ENCODE measurements around the gene C1orf115.
"Not testable (repeated sequence)": the region's sequence is repeated elsewhere in the genome, so short reads cannot be mapped to it uniquely, and the experiment has no call there.

The C1orf115 gene

GRCh38 chr1:220710333-220710732 lies 20.2 kb downstream of the C1orf115 start:
- Histone ChIP-seq H2AFZ (ENCODE audit: low read depth, low read length) (no peak overlapping the region), H2AK5ac (ENCODE audit: low read length, severe bottlenecking) (no peak overlapping the region), H3K79me1 (replicated peaks; ENCODE audit: low read length, poor library complexity, severe bottlenecking) (no peaks in the 10 kb centered on the region), H3K4ac (ENCODE audit: low read depth in 1 of 2, low read length in 2 of 2) (no peak overlapping the region), H3K4me3 (ENCODE audit: insufficient read depth in 1 of 2, low read depth in 1 of 2, low read length in 2 of 2) (no peak overlapping the region), H3K9me3 (ENCODE audit: control insufficient read depth, low read length) (peaks cover 9% of the 10 kb centered on the region), H3K9ac (ENCODE audit: low read length) (no peak overlapping the region), H3K4me2 (ENCODE audit: low read length, poor library complexity, severe bottlenecking) (no peak overlapping the region), H3K4me1 (ENCODE audit: control insufficient read depth, insufficient read depth, low read depth, low read length) (no peaks in the 10 kb centered on the region), H3K18ac (ENCODE audit: low read depth in 1 of 2, low read length in 2 of 2) (no peak overlapping the region), H4K8ac (ENCODE audit: low read length) (no peak overlapping the region), H3K23ac (ENCODE audit: low read length in 2 of 2) (no peak overlapping the region), H2BK15ac (ENCODE audit: low read depth, poor library complexity, severe bottlenecking) (no peak overlapping the region), H2BK120ac (ENCODE audit: low read depth, low read length) (no peak overlapping the region), H2BK5ac (ENCODE audit: low read depth, low read length, poor library complexity, severe bottlenecking) (no peak overlapping the region), H3K27me3 (ENCODE audit: control insufficient read depth in 1 of 2, insufficient read depth in 1 of 2, low read length in 2 of 2) (peaks cover 0 to 13% of the 10 kb centered on the region in 2 experiments), H4K91ac (ENCODE audit: low read length) (no peak overlapping the region), H3K27ac (ENCODE audit: low read length, poor library complexity, severe bottlenecking) (no peak overlapping the region), H3K14ac (ENCODE audit: low read length in 2 of 2) (no peak overlapping the region), H2BK12ac (ENCODE audit: low read length in 2 of 2) (no peak overlapping the region), H3K36me3 (ENCODE audit: control insufficient read depth in 1 of 2, insufficient read depth in 2 of 2, low read depth in 1 of 2, low read length in 2 of 2) (no peaks in the 10 kb centered on the region)
- DNase-seq, result no peak
- WGBS, result 86% methylated on average over 4 of the region's 4 CpGs

- no peaks in the 10 kb centered on the region for H3K4me1 ChIP-seq (ENCODE audit: control insufficient read depth, insufficient read depth, low read depth, low read length)
- no peak overlapping the region for H3K4me2 ChIP-seq (ENCODE audit: low read length, poor library complexity, severe bottlenecking)
- H4K91ac ChIP-seq (ENCODE audit: low read length), result no peak overlapping the region
- no peak overlapping the region for H2BK5ac ChIP-seq (ENCODE audit: low read depth, low read length, poor library complexity, severe bottlenecking)
- no peak overlapping the region for H2BK15ac ChIP-seq (ENCODE audit: low read depth, poor library complexity, severe bottlenecking)
- H2AK5ac ChIP-seq (ENCODE audit: low read length, severe bottlenecking), result no peak overlapping the region
- H3K23ac ChIP-seq (ENCODE audit: low read length in 2 of 2), result no peak overlapping the region
- DNase-seq, result no peak
- no peak overlapping the region for H3K9ac ChIP-seq (ENCODE audit: low read length)
- H2BK12ac ChIP-seq (ENCODE audit: low read length in 2 of 2), result no peak overlapping the region
- no peak overlapping the region for H3K4ac ChIP-seq (ENCODE audit: low read depth in 1 of 2, low read length in 2 of 2)
- H3K14ac ChIP-seq (ENCODE audit: low read length in 2 of 2), result no peak overlapping the region
- peaks cover 0 to 7% of the 10 kb centered on the region in 2 experiments for H3K27me3 ChIP-seq (ENCODE audit: control insufficient read depth in 1 of 2, insufficient read depth in 1 of 2, low read length in 2 of 2)
- H3K4me3 ChIP-seq (ENCODE audit: insufficient read depth in 1 of 2, low read depth in 1 of 2, low read length in 2 of 2), result no peak overlapping the region
- H2AFZ ChIP-seq (ENCODE audit: low read depth, low read length), result no peak overlapping the region
- peaks cover 16% of the 10 kb centered on the region for H3K9me3 ChIP-seq (ENCODE audit: control insufficient read depth, low read length)
- no peak overlapping the region for H3K18ac ChIP-seq (ENCODE audit: low read depth in 1 of 2, low read length in 2 of 2)
- no peak overlapping the region for H4K8ac ChIP-seq (ENCODE audit: low read length)
- 92% methylated on average over 9 of the region's 9 CpGs for WGBS
- no peak overlapping the region for H3K27ac ChIP-seq (ENCODE audit: low read length, poor library complexity, severe bottlenecking)
- no peak overlapping the region for H2BK120ac ChIP-seq (ENCODE audit: low read depth, low read length)
- H3K36me3 ChIP-seq (ENCODE audit: control insufficient read depth in 1 of 2, insufficient read depth in 2 of 2, low read depth in 1 of 2, low read length in 2 of 2), result no peaks in the 10 kb centered on the region
- H3K79me1 ChIP-seq (replicated peaks; ENCODE audit: low read length, poor library complexity, severe bottlenecking), result no peaks in the 10 kb centered on the region
Observed at GRCh38 chr1:220711056-220711809, 21.1 kb downstream of the C1orf115 start.

- not testable (repeated sequence) for H3K18ac ChIP-seq (ENCODE audit: low read depth in 1 of 2, low read length in 2 of 2); H3K4me2 ChIP-seq (ENCODE audit: low read length, poor library complexity, severe bottlenecking); H3K4ac ChIP-seq (ENCODE audit: low read depth in 1 of 2, low read length in 2 of 2); H4K91ac ChIP-seq (ENCODE audit: low read length); H2AK5ac ChIP-seq (ENCODE audit: low read length, severe bottlenecking); H2BK15ac ChIP-seq (ENCODE audit: low read depth, poor library complexity, severe bottlenecking); H3K9ac ChIP-seq (ENCODE audit: low read length); H3K14ac ChIP-seq (ENCODE audit: low read length in 2 of 2); H3K27ac ChIP-seq (ENCODE audit: low read length, poor library complexity, severe bottlenecking); DNase-seq; H3K23ac ChIP-seq (ENCODE audit: low read length in 2 of 2); H4K8ac ChIP-seq (ENCODE audit: low read length); H2AFZ ChIP-seq (ENCODE audit: low read depth, low read length); H3K36me3 ChIP-seq (ENCODE audit: control insufficient read depth in 1 of 2, insufficient read depth in 2 of 2, low read depth in 1 of 2, low read length in 2 of 2); H2BK5ac ChIP-seq (ENCODE audit: low read depth, low read length, poor library complexity, severe bottlenecking); H3K4me1 ChIP-seq (ENCODE audit: control insufficient read depth, insufficient read depth, low read depth, low read length); H3K27me3 ChIP-seq (ENCODE audit: control insufficient read depth in 1 of 2, insufficient read depth in 1 of 2, low read length in 2 of 2); H2BK12ac ChIP-seq (ENCODE audit: low read length in 2 of 2); H3K79me1 ChIP-seq (replicated peaks; ENCODE audit: low read length, poor library complexity, severe bottlenecking); H2BK120ac ChIP-seq (ENCODE audit: low read depth, low read length); H3K4me3 ChIP-seq (ENCODE audit: insufficient read depth in 1 of 2, low read depth in 1 of 2, low read length in 2 of 2)
- WGBS, result 94% methylated on average over 5 of the region's 5 CpGs
- H3K9me3 ChIP-seq (ENCODE audit: control insufficient read depth, low read length), result peaks cover 16% of the 10 kb centered on the region
Observed at GRCh38 chr1:220715986-220716385, 25.8 kb downstream of the C1orf115 start.

GRCh38 chr1:220717800-220718640 lies 27.9 kb downstream of the C1orf115 start:
- no peak for DNase-seq
- 86% methylated on average over 19 of the region's 20 CpGs for WGBS

More at GRCh38 chr1:220717800-220718640, 27.9 kb downstream of the C1orf115 start:
- Histone ChIP-seq H2BK5ac (ENCODE audit: low read depth, low read length, poor library complexity, severe bottlenecking) (no peak overlapping the region), H3K4ac (ENCODE audit: low read depth in 1 of 2, low read length in 2 of 2) (no peak overlapping the region), H3K27ac (ENCODE audit: low read length, poor library complexity, severe bottlenecking) (no peak overlapping the region), H3K4me1 (ENCODE audit: control insufficient read depth, insufficient read depth, low read depth, low read length) (no peaks in the 10 kb centered on the region), H2AK5ac (ENCODE audit: low read length, severe bottlenecking) (no peak overlapping the region), H2AFZ (ENCODE audit: low read depth, low read length) (no peak overlapping the region), H2BK120ac (ENCODE audit: low read depth, low read length) (no peak overlapping the region), H3K79me1 (replicated peaks; ENCODE audit: low read length, poor library complexity, severe bottlenecking) (no peaks in the 10 kb centered on the region), H3K27me3 (ENCODE audit: control insufficient read depth in 1 of 2, insufficient read depth in 1 of 2, low read length in 2 of 2) (no peaks in the 10 kb centered on the region), H3K9ac (ENCODE audit: low read length) (no peak overlapping the region), H4K91ac (ENCODE audit: low read length) (no peak overlapping the region), H3K4me3 (ENCODE audit: insufficient read depth in 1 of 2, low read depth in 1 of 2, low read length in 2 of 2) (no peak overlapping the region), H3K23ac (ENCODE audit: low read length in 2 of 2) (no peak overlapping the region), H3K36me3 (ENCODE audit: control insufficient read depth in 1 of 2, insufficient read depth in 2 of 2, low read depth in 1 of 2, low read length in 2 of 2) (no peaks in the 10 kb centered on the region), H3K9me3 (ENCODE audit: control insufficient read depth, low read length) (peaks cover 16% of the 10 kb centered on the region), H3K18ac (ENCODE audit: low read depth in 1 of 2, low read length in 2 of 2) (no peak overlapping the region), H3K14ac (ENCODE audit: low read length in 2 of 2) (no peak overlapping the region), H2BK12ac (ENCODE audit: low read length in 2 of 2) (no peak overlapping the region), H2BK15ac (ENCODE audit: low read depth, poor library complexity, severe bottlenecking) (no peak overlapping the region), H3K4me2 (ENCODE audit: low read length, poor library complexity, severe bottlenecking) (no peak overlapping the region), H4K8ac (ENCODE audit: low read length) (no peak overlapping the region)
